A549 (cell line): ENCODE results near the gene NAT16. TPM values are rescaled to one million over a fixed set of nuclear protein-coding genes. Genes with fewer than 3 reads are reported as not detected.

Experiments used
- ATAC-seq, 2 experiments: fragments of 200-7000 bp in 1 of 2; fragments of >200 bp in 1 of 2; cut with Nextera tagmentation in 1 of 2; cut with Tn5 transposase in 1 of 2; 3 replicates each; pipeline versions ENCODE4 v1.8.0 to v1.9.1; 2018 to 2020; ENCODE audit warnings: mild to moderate bottlenecking in 1 of 2, moderate library complexity in 1 of 2
- CTCF ChIA-PET: fragments of 300-600 bp; sonication (Branson Sonifier 250); formaldehyde crosslinking; extraction: SDS; loops from one replicate; lab custom pipeline; 2021; ENCODE audit warnings: antibody characterized with exemption, inconsistent platforms; lab: Yijun Ruan, JAX
- POLR2A ChIA-PET: fragments of 350-600 bp; formaldehyde crosslinking; extraction: SDS; loops from one replicate; lab custom pipeline; 2021; ENCODE audit warnings: antibody characterized with exemption, inconsistent platforms; lab: Yijun Ruan, JAX
- DNase-seq, 2 experiments: peaks; one replicate each; pipeline versions ENCODE4 v3.0.0 to v3.0.0-alpha.2; 2011 to 2016; ENCODE audit warnings: low read depth in 1 of 2, low spot score in 1 of 2
- FAIRE-seq: peaks from 2 replicates; lab custom pipeline; 2011; peaks lifted over from hg19 to GRCh38; lab: Jason Lieb, UNC
- H3K27ac ChIP-seq, 2 experiments: fragments of >200 bp; sonication (Bioruptor Twin); formaldehyde crosslinking; 3 replicates each; pipeline ENCODE4 v1.5.1; 2016 to 2017
- H3K4me1 ChIP-seq: fragments of >200 bp; sonication (Bioruptor Twin); formaldehyde crosslinking; 3 replicates; pipeline ENCODE4 v1.6.1; 2016
- H3K4me2 ChIP-seq: fragments of >200 bp; sonication (Bioruptor Twin); formaldehyde crosslinking; 3 replicates; pipeline ENCODE4 v1.6.1; 2016
- H3K4me3 ChIP-seq: fragments of >200 bp; sonication (Bioruptor Twin); formaldehyde crosslinking; 3 replicates; pipeline ENCODE4 v1.5.1; 2016
- H3K9me3 ChIP-seq: fragments of >200 bp; sonication (Bioruptor Twin); formaldehyde crosslinking; 3 replicates; pipeline ENCODE4 v1.6.1; 2016
- BHLHE40 ChIP-seq: IDR thresholded peaks from 2 replicates; pipeline ENCODE4 v1.6.1; 2012; ENCODE audit warnings: low read depth, low read length, inconsistent platforms
- CHD2 ChIP-seq: fragments of 150-350 bp; IDR thresholded peaks from 2 replicates; pipeline ENCODE4 v1.6.1; 2014; ENCODE audit warnings: low read length; ENCODE audit not compliant: partially characterized antibody
- E2F6 ChIP-seq: IDR thresholded peaks from 2 replicates; pipeline ENCODE4 v1.6.1; 2012; ENCODE audit warnings: low read depth, borderline replicate concordance
- EP300 ChIP-seq, 2 experiments: fragments of >200 bp; sonication (Bioruptor Twin); formaldehyde crosslinking; IDR thresholded peaks; 2 replicates in 1 of 2; 3 replicates in 1 of 2; pipeline ENCODE4 v1.6.1; 2016 to 2017
- ESRRA ChIP-seq: fragments of 150-350 bp; IDR thresholded peaks from 2 replicates; pipeline ENCODE4 v1.6.1; 2014; ENCODE audit warnings: mild to moderate bottlenecking, low read length, borderline replicate concordance
- HES2 ChIP-seq: fragments of >200 bp; sonication (Bioruptor Twin); formaldehyde crosslinking; IDR thresholded peaks from 2 replicates; pipeline ENCODE4 v1.6.1; 2016
- KDM1A ChIP-seq: fragments of 200-600 bp; sonication (generic); IDR thresholded peaks from 2 replicates; pipeline ENCODE4 v1.6.1; 2016; ENCODE audit warnings: low read depth, mild to moderate bottlenecking
- MAX ChIP-seq: IDR thresholded peaks from 2 replicates; pipeline ENCODE4 v1.6.1; 2012
- MAZ ChIP-seq: fragments of 150-350 bp; IDR thresholded peaks from 2 replicates; pipeline ENCODE4 v1.6.1; 2014; ENCODE audit warnings: antibody characterized with exemption, low read depth, low read length, borderline replicate concordance
- NPAS2 ChIP-seq: fragments of 250-450 bp; sonication (Bioruptor Pico); IDR thresholded peaks from 2 replicates; pipeline ENCODE4 v1.8.0; 2022; ENCODE audit warnings: mild to moderate bottlenecking, moderate library complexity, borderline replicate concordance
- NR3C1 ChIP-seq: fragments of >200 bp; sonication (Bioruptor Twin); formaldehyde crosslinking; IDR thresholded peaks from 3 replicates; pipeline ENCODE4 v1.6.1; 2017
- PBX3 ChIP-seq: IDR thresholded peaks from 2 replicates; pipeline ENCODE4 v1.6.1; 2012
- PHF8 ChIP-seq: fragments of 200-600 bp; sonication (generic); IDR thresholded peaks from 2 replicates; pipeline ENCODE4 v1.6.1; 2016; ENCODE audit warnings: low read depth, mild to moderate bottlenecking, antibody characterized with exemption, moderate library complexity, borderline replicate concordance
- RAD21 ChIP-seq, 2 experiments: fragments of >200 bp in 1 of 2; sonication (Bioruptor Twin) in 1 of 2; formaldehyde crosslinking in 1 of 2; IDR thresholded peaks in 1 of 2; conservative IDR thresholded peaks in 1 of 2; 2 replicates in 1 of 2; 3 replicates in 1 of 2; pipeline ENCODE4 v1.6.1; 2012 to 2018; ENCODE audit warnings: inconsistent platforms in 1 of 2
- RNF2 ChIP-seq: fragments of 200-600 bp; sonication (generic); IDR thresholded peaks from 2 replicates; pipeline ENCODE4 v1.6.1; 2016; ENCODE audit warnings: low read depth, mild to moderate bottlenecking, antibody characterized with exemption, moderate library complexity, borderline replicate concordance
- TP53 ChIP-seq: fragments of 250-450 bp; sonication (Bioruptor Pico); IDR thresholded peaks from 2 replicates; pipeline ENCODE4 v1.5.0; 2021; ENCODE audit warnings: mild to moderate bottlenecking, moderate library complexity
- USF2 ChIP-seq: fragments of 450-650 bp; IDR thresholded peaks from 2 replicates; pipeline ENCODE4 v1.6.1; 2014; ENCODE audit warnings: antibody characterized with exemption
- WGBS: methylation state at CpG from one replicate; pipeline ENCODE4 v1.1.6; 2017; ENCODE audit errors: missing lambda C conversion rate; 5-methylcytosine and 5-hydroxymethylcytosine counted together
- polyA plus RNA-seq, 4 experiments: library from polyadenylated mRNA; depleted of rRNA in 3 of 4; stranded (reverse); fragments of >200 nt; fragmentation: RNase III in 1 of 4; extraction: RNeasy Plus Mini Kit Qiagen cat#74134 plus additional on column Dnase treatment in 1 of 4; gene quantifications; 2 replicates in 3 of 4; 3 replicates in 1 of 4; pipeline ENCODE4 v1.2.3, GENCODE V29; 2011 to 2017

NAT16 gene
- polyA plus RNA-seq, 2 of the 4 experiments (the other 2 are of a cell fraction): 0.05 to 0.12 TPM

GRCh38 chr7:101163279-101164070, 16.6 kb downstream of the NAT16 start (continued):
- TF ChIP-seq PBX3: 0 out of 2 replicates have a peak, but pooled peaks have one; percentile 18

GRCh38 chr7:101162551-101163278, 17.4 kb downstream of the NAT16 start:
- H3K4me3 ChIP-seq: peak overlapping the region; percentile 54
- CTCF ChIA-PET: interaction anchor here (1.2 to 16.1 kb wide), 5 partner anchors 8 to 120 kb away, joined by 3 to 235 read pairs (median 8); no protein-coding TSS in a partner anchor
- TF ChIP-seq KDM1A (no peak), USF2 (no peak), RNF2 (peak; percentile 44; the same call in 1 of the 2 replicates), PHF8 (no peak), ESRRA (no peak), MAZ (no peak), E2F6 (peak; percentile 94), NR3C1 (no peak), CHD2 (no peak), HES2 (no peak), MAX (peak; percentile 88), RAD21 (conservative IDR thresholded peaks at IDR 0.05 in 1 of 2, IDR thresholded peaks at IDR 0.05 in 1 of 2) (no peak), BHLHE40 (peak; percentile 47), TP53 (no peak), EP300 (IDR thresholded peaks at IDR 0.05) (no peak), NPAS2 (no peak)
- TF ChIP-seq, all 56 proteins: peak for 4
- DNase-seq (peak in 1 of 2 experiments; percentile 70), ATAC-seq (peak; percentile 4 to 12; a peak in 3 of 6 replicates), FAIRE-seq (no peak)
- Histone ChIP-seq H3K4me1 (peaks cover 75% of the 10 kb centered on the region), H3K4me2 (peak overlapping the region; percentile 98), H3K9me3 (no peaks in the 10 kb centered on the region), H3K27ac (peak overlapping the region; percentile 74 to 83)
- 67% methylated on average over 17 of the region's 74 CpGs for WGBS
- POLR2A ChIA-PET: interaction anchor here (1.0 to 1.4 kb wide), 2 partner anchors 11 to 20 kb away, joined by 3 to 4 read pairs; no protein-coding TSS in a partner anchor
